GM23338 (cell line): ENCODE results near the gene SLFN12L. TPM values are rescaled to one million over a fixed set of nuclear protein-coding genes. Genes with fewer than 3 reads are reported as not detected.

Experiments used
- ATAC-seq: fragments of 200-7000 bp; cut with Tn5 transposase; 3 replicates; pipeline ENCODE4 v1.9.1; 2020
- DNase-seq: peaks from one replicate; pipeline ENCODE4 v3.0.0-alpha.2; 2015; ENCODE audit warnings: low spot score
- H2AFZ ChIP-seq: fragments of 200-600 bp; sonication (generic); 2 replicates; pipeline ENCODE4 v1.8.0; 2016; ENCODE audit warnings: antibody characterized with exemption, mild to moderate bottlenecking, moderate library complexity
- H3F3A ChIP-seq: fragments of 200-600 bp; sonication (generic); replicated peaks from 2 replicates; pipeline ENCODE4 v1.8.0; 2017; ENCODE audit warnings: antibody characterized with exemption, mixed run types, low read depth
- H3K27ac ChIP-seq: fragments of 200-600 bp; sonication (generic); 2 replicates; pipeline ENCODE4 v1.6.1; 2016; ENCODE audit warnings: low read depth
- H3K27me3 ChIP-seq: fragments of 200-600 bp; sonication (generic); 2 replicates; pipeline ENCODE4 v1.8.0; 2016; ENCODE audit warnings: mild to moderate bottlenecking, mixed run types, moderate library complexity; ENCODE audit not compliant: insufficient read depth
- H3K36me3 ChIP-seq: fragments of 200-600 bp; sonication (generic); 2 replicates; pipeline ENCODE4 v1.8.0; 2016; ENCODE audit warnings: mild to moderate bottlenecking; ENCODE audit not compliant: insufficient read depth
- H3K4me1 ChIP-seq: fragments of 200-600 bp; sonication (generic); 2 replicates; pipeline ENCODE4 v1.8.0; 2016; ENCODE audit warnings: mild to moderate bottlenecking, moderate library complexity; ENCODE audit not compliant: insufficient read depth
- H3K4me2 ChIP-seq: fragments of 200-600 bp; sonication (generic); 2 replicates; pipeline ENCODE4 v1.7.1; 2017; ENCODE audit warnings: mixed run types
- H3K4me3 ChIP-seq: fragments of 200-600 bp; sonication (generic); 2 replicates; pipeline ENCODE4 v1.6.1; 2016; ENCODE audit warnings: mixed run types
- H3K79me2 ChIP-seq: fragments of 200-600 bp; sonication (generic); replicated peaks from 2 replicates; pipeline ENCODE4 v1.8.0; 2017; ENCODE audit warnings: mild to moderate bottlenecking; ENCODE audit not compliant: insufficient read depth
- H3K9me2 ChIP-seq: fragments of 200-600 bp; sonication (generic); 2 replicates; pipeline ENCODE4 v1.8.0; 2017; ENCODE audit not compliant: insufficient read depth
- H4K20me1 ChIP-seq: fragments of 200-600 bp; sonication (generic); replicated peaks from 2 replicates; pipeline ENCODE4 v1.8.0; 2017; ENCODE audit warnings: mild to moderate bottlenecking; ENCODE audit not compliant: insufficient read depth
- H3K27ac Mint-ChIP-seq: 2 replicates; pipeline ENCODE4 v1.8.0; 2020; ENCODE audit warnings: inconsistent platforms, mild to moderate bottlenecking, moderate library complexity, mixed read lengths
- H3K27me3 Mint-ChIP-seq: 3 replicates; pipeline ENCODE4 v1.8.0; 2022; ENCODE audit warnings: low read depth, mild to moderate bottlenecking, moderate library complexity, mixed read lengths, inconsistent platforms; ENCODE audit not compliant: insufficient read depth, poor library complexity
- H3K36me3 Mint-ChIP-seq: 3 replicates; pipeline ENCODE4 v1.8.0; 2021; ENCODE audit warnings: low read depth, mild to moderate bottlenecking, inconsistent platforms, moderate library complexity, mixed read lengths
- H3K4me1 Mint-ChIP-seq: 3 replicates; pipeline ENCODE4 v1.8.0; 2020; ENCODE audit warnings: mild to moderate bottlenecking, inconsistent platforms, mixed read lengths
- H3K4me3 Mint-ChIP-seq: 3 replicates; pipeline ENCODE4 v1.8.0; 2021; ENCODE audit warnings: moderate library complexity, mild to moderate bottlenecking, inconsistent platforms, mixed read lengths
- H3K9me3 Mint-ChIP-seq: 3 replicates; pipeline ENCODE4 v1.8.0; 2020; ENCODE audit warnings: moderate library complexity, mild to moderate bottlenecking, inconsistent platforms, mixed read lengths
- EZH2 ChIP-seq: fragments of 200-600 bp; sonication (generic); IDR thresholded peaks from one replicate; pipeline ENCODE4 v1.8.0; 2017; ENCODE audit warnings: antibody characterized with exemption, mild to moderate bottlenecking, low read depth; ENCODE audit not compliant: unreplicated experiment
- EZH2phosphoT487 ChIP-seq: fragments of 200-600 bp; sonication (generic); IDR thresholded peaks from one replicate; pipeline ENCODE4 v1.8.1; 2018; ENCODE audit warnings: antibody characterized with exemption; ENCODE audit not compliant: unreplicated experiment
- JUNB ChIP-seq: IDR thresholded peaks from one replicate; pipeline ENCODE4 v1.6.1; 2016; ENCODE audit warnings: antibody characterized with exemption; ENCODE audit not compliant: unreplicated experiment
- NANOG ChIP-seq: IDR thresholded peaks from 2 replicates; pipeline ENCODE4 v1.6.1; 2016; ENCODE audit warnings: antibody characterized with exemption, borderline replicate concordance
- ZNF331 ChIP-seq: fragments of 250-450 bp; sonication (Bioruptor Pico); IDR thresholded peaks from 2 replicates; pipeline ENCODE4 v1.5.0; 2020; ENCODE audit warnings: low read depth, mild to moderate bottlenecking, moderate library complexity
- long read RNA-seq: library from polyadenylated mRNA; unstranded; transcript quantifications from one replicate; pipeline ENCODE4 v2.0.0, GENCODE V29; 2020; ENCODE audit not compliant: unreplicated experiment
- polyA plus RNA-seq: library from polyadenylated mRNA; unstranded; fragments of >200 nt; fragmentation: Nextera tagmentation; extraction: Ambion mirVana; gene quantifications from 2 replicates; pipeline ENCODE4 v1.2.1, GENCODE V29; 2016
- total RNA-seq: library from RNA; depleted of rRNA; stranded (reverse); fragments of >200 nt; shearing (Covaris generic); gene quantifications from 2 replicates; pipeline ENCODE4 v1.2.3, GENCODE V29; 2014; rRNA removed
- TF ChIP-seq, protein P1 (sequence below): IDR thresholded peaks from one replicate; pipeline ENCODE4 v1.6.1; 2018; ENCODE audit warnings: antibody characterized with exemption; ENCODE audit not compliant: unreplicated experiment
- TF ChIP-seq, protein P2 (sequence below): fragments of 250-450 bp; sonication (Bioruptor Pico); IDR thresholded peaks from 2 replicates; pipeline ENCODE4 v1.5.0; 2020; ENCODE audit warnings: mild to moderate bottlenecking, moderate library complexity

SLFN12L gene
- not detected in 2 replicates for total RNA-seq
- not detected in 2 replicates for polyA plus RNA-seq
- long read RNA-seq: 0 reads

DNA sequence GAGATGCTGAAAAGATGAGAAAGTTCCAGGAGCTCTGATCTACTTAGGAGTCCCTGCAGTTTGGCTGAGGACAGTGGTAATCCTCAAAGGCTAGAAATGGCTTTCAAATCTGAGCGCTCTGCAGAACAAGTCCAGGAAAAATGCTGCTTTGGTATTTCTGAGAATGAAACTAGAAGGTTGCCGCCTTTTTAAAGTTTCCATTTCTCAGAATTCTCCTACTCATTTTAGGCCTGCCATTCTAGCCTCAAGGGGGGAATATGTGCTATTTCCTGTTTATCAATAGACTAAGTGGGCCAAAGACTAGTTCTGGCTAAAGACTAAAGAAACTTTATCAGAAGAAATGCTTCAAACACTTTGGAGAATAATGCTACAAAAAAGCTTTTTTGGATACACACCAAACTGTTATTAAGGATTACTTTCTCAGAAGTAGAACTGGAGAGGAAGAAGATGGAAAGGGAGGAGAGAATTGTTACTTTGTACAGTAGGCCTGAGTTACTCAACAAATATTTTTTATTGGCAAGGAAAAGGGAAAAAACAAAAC, at the start of gene SLFN12L:
Gene SLFN12L (minus strand): TSS at position 78 of the 541 bp plus-strand sequence. CDS start 15,314 bp downstream, outside the sequence.
- TF ChIP-seq NANOG (no peak), JUNB (no peak), ZNF331 (CRISPR knock-in tag) (no peak), EZH2 (no peak), EZH2phosphoT487 (no peak)
- TF ChIP-seq, protein P1, sequence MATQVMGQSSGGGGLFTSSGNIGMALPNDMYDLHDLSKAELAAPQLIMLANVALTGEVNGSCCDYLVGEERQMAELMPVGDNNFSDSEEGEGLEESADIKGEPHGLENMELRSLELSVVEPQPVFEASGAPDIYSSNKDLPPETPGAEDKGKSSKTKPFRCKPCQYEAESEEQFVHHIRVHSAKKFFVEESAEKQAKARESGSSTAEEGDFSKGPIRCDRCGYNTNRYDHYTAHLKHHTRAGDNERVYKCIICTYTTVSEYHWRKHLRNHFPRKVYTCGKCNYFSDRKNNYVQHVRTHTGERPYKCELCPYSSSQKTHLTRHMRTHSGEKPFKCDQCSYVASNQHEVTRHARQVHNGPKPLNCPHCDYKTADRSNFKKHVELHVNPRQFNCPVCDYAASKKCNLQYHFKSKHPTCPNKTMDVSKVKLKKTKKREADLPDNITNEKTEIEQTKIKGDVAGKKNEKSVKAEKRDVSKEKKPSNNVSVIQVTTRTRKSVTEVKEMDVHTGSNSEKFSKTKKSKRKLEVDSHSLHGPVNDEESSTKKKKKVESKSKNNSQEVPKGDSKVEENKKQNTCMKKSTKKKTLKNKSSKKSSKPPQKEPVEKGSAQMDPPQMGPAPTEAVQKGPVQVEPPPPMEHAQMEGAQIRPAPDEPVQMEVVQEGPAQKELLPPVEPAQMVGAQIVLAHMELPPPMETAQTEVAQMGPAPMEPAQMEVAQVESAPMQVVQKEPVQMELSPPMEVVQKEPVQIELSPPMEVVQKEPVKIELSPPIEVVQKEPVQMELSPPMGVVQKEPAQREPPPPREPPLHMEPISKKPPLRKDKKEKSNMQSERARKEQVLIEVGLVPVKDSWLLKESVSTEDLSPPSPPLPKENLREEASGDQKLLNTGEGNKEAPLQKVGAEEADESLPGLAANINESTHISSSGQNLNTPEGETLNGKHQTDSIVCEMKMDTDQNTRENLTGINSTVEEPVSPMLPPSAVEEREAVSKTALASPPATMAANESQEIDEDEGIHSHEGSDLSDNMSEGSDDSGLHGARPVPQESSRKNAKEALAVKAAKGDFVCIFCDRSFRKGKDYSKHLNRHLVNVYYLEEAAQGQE: no peak
- TF ChIP-seq, protein P2, sequence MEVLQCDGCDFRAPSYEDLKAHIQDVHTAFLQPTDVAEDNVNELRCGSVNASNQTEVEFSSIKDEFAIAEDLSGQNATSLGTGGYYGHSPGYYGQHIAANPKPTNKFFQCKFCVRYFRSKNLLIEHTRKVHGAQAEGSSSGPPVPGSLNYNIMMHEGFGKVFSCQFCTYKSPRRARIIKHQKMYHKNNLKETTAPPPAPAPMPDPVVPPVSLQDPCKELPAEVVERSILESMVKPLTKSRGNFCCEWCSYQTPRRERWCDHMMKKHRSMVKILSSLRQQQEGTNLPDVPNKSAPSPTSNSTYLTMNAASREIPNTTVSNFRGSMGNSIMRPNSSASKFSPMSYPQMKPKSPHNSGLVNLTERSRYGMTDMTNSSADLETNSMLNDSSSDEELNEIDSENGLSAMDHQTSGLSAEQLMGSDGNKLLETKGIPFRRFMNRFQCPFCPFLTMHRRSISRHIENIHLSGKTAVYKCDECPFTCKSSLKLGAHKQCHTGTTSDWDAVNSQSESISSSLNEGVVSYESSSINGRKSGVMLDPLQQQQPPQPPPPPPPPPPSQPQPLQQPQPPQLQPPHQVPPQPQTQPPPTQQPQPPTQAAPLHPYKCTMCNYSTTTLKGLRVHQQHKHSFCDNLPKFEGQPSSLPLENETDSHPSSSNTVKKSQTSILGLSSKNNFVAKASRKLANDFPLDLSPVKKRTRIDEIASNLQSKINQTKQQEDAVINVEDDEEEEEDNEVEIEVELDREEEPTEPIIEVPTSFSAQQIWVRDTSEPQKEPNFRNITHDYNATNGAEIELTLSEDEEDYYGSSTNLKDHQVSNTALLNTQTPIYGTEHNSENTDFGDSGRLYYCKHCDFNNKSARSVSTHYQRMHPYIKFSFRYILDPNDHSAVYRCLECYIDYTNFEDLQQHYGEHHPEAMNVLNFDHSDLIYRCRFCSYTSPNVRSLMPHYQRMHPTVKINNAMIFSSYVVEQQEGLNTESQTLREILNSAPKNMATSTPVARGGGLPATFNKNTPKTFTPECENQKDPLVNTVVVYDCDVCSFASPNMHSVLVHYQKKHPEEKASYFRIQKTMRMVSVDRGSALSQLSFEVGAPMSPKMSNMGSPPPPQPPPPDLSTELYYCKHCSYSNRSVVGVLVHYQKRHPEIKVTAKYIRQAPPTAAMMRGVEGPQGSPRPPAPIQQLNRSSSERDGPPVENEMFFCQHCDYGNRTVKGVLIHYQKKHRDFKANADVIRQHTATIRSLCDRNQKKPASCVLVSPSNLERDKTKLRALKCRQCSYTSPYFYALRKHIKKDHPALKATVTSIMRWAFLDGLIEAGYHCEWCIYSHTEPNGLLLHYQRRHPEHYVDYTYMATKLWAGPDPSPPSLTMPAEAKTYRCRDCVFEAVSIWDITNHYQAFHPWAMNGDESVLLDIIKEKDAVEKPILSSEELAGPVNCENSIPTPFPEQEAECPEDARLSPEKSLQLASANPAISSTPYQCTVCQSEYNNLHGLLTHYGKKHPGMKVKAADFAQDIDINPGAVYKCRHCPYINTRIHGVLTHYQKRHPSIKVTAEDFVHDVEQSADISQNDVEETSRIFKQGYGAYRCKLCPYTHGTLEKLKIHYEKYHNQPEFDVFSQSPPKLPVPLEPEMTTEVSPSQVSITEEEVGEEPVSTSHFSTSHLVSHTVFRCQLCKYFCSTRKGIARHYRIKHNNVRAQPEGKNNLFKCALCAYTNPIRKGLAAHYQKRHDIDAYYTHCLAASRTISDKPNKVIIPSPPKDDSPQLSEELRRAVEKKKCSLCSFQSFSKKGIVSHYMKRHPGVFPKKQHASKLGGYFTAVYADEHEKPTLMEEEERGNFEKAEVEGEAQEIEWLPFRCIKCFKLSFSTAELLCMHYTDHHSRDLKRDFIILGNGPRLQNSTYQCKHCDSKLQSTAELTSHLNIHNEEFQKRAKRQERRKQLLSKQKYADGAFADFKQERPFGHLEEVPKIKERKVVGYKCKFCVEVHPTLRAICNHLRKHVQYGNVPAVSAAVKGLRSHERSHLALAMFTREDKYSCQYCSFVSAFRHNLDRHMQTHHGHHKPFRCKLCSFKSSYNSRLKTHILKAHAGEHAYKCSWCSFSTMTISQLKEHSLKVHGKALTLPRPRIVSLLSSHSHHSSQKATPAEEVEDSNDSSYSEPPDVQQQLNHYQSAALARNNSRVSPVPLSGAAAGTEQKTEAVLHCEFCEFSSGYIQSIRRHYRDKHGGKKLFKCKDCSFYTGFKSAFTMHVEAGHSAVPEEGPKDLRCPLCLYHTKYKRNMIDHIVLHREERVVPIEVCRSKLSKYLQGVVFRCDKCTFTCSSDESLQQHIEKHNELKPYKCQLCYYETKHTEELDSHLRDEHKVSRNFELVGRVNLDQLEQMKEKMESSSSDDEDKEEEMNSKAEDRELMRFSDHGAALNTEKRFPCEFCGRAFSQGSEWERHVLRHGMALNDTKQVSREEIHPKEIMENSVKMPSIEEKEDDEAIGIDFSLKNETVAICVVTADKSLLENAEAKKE (CRISPR knock-in tag): no peak
- H3K27ac ChIP-seq: no peak within 1 kb of the TSS
- DNase-seq: no peak
- no peaks in the 10 kb centered on the region; the same call in 2 of the 3 replicates for H3K4me1 Mint-ChIP-seq
- H3K9me2 ChIP-seq: no peaks in the 10 kb centered on the region
- H3K27me3 ChIP-seq: no peaks in the 10 kb centered on the region
- peaks cover 4% of the 10 kb centered on the region for H3K27me3 Mint-ChIP-seq
- H3K27ac Mint-ChIP-seq: no peak within 1 kb of the TSS
- no peaks in the 10 kb centered on the region for H3K36me3 ChIP-seq
- H3K79me2 ChIP-seq: no peaks in the 10 kb centered on the region
- no peaks in the 10 kb centered on the region for H3F3A ChIP-seq
- H3K4me3 Mint-ChIP-seq: no peak within 1 kb of the TSS
- H3K9me3 Mint-ChIP-seq: no peaks in the 10 kb centered on the region
- H2AFZ ChIP-seq: no peak within 1 kb of the TSS; the same call in 1 of the 2 replicates
- no peaks in the 10 kb centered on the region for H3K4me1 ChIP-seq
- H3K4me3 ChIP-seq: no peak within 1 kb of the TSS
- H3K4me2 ChIP-seq: no peak within 1 kb of the TSS
- no peaks in the 10 kb centered on the region for H3K36me3 Mint-ChIP-seq
- no peak for ATAC-seq
- H4K20me1 ChIP-seq: no peaks in the 10 kb centered on the region
